HepG2 (cell line): ENCODE data around the gene CLCN4. TPM values are rescaled to one million over a fixed set of nuclear protein-coding genes. Genes with fewer than 3 reads are reported as not detected.

Experiments
- ATF5 ChIP-seq: sonication (generic); formaldehyde crosslinking; IDR thresholded peaks from 2 replicates; pipeline ENCODE4 v1.4.0; 2020; ENCODE audit warnings: mild to moderate bottlenecking, low read depth, missing genetic modification reagents
- ATF6 ChIP-seq: sonication (generic); formaldehyde crosslinking; conservative IDR thresholded peaks from 2 replicates; pipeline ENCODE4 v1.4.0; 2020; ENCODE audit warnings: missing genetic modification reagents
- ATF7-NPFF ChIP-seq: sonication (generic); formaldehyde crosslinking; IDR thresholded peaks from 2 replicates; pipeline ENCODE4 v1.8.1; 2023; ENCODE audit warnings: mild to moderate bottlenecking, low read depth, missing genetic modification reagents, moderate library complexity
- CCDC6 ChIP-seq: sonication (generic); formaldehyde crosslinking; IDR thresholded peaks from 2 replicates; pipeline ENCODE4 v1.8.1; 2022; ENCODE audit warnings: mild to moderate bottlenecking, missing genetic modification reagents, moderate library complexity
- FOXC1 ChIP-seq: sonication (generic); formaldehyde crosslinking; IDR thresholded peaks from 2 replicates; pipeline ENCODE4 v1.8.0; 2022; ENCODE audit warnings: mild to moderate bottlenecking, missing genetic modification reagents, borderline replicate concordance
- GABPB1 ChIP-seq: IDR thresholded peaks from 2 replicates; pipeline ENCODE4 v1.6.1; 2016; ENCODE audit warnings: mild to moderate bottlenecking, missing genetic modification reagents, moderate library complexity, missing compliant biosample characterization
- HNF4A ChIP-seq: sonication (generic); formaldehyde crosslinking; IDR thresholded peaks from 2 replicates; pipeline ENCODE4 v1.4.0; 2020; ENCODE audit warnings: missing genetic modification reagents
- KMT2B ChIP-seq: IDR thresholded peaks from 2 replicates; pipeline ENCODE4 v1.6.1; 2016; ENCODE audit warnings: missing genetic modification reagents, missing compliant biosample characterization
- MBD4 ChIP-seq: IDR thresholded peaks from 2 replicates; pipeline ENCODE4 v1.6.1; 2012; ENCODE audit warnings: low read length, inconsistent platforms, borderline replicate concordance
- RBAK ChIP-seq: sonication (generic); formaldehyde crosslinking; IDR thresholded peaks from 2 replicates; pipeline ENCODE4 v1.5.1; 2020; ENCODE audit warnings: mild to moderate bottlenecking, missing genetic modification reagents
- SALL2 ChIP-seq: sonication (generic); formaldehyde crosslinking; IDR thresholded peaks from 2 replicates; pipeline ENCODE4 v1.8.1; 2023; ENCODE audit warnings: mild to moderate bottlenecking, missing genetic modification reagents, inconsistent platforms
- SMAD1 ChIP-seq: sonication (generic); formaldehyde crosslinking; IDR thresholded peaks from 2 replicates; pipeline ENCODE4 v1.4.0; 2020; ENCODE audit warnings: missing genetic modification reagents, low read depth, mild to moderate bottlenecking, borderline replicate concordance
- THAP11 ChIP-seq: IDR thresholded peaks from 2 replicates; pipeline ENCODE4 v1.6.1; 2016; ENCODE audit warnings: missing biosample characterization, missing genetic modification reagents
- USF2 ChIP-seq, 2 experiments: sonication (generic) in 1 of 2; formaldehyde crosslinking in 1 of 2; IDR thresholded peaks; 2 replicates each; pipeline versions ENCODE4 v1.5.1 to v1.6.1; 2011 to 2020; ENCODE audit warnings: borderline replicate concordance in 1 of 2, low read depth in 1 of 2, low read length in 1 of 2, mild to moderate bottlenecking in 1 of 2, missing genetic modification reagents in 1 of 2, moderate library complexity in 1 of 2
- ZNF138 ChIP-seq: sonication (generic); formaldehyde crosslinking; IDR thresholded peaks from 2 replicates; pipeline ENCODE4 v1.5.0; 2020; ENCODE audit warnings: mild to moderate bottlenecking, low read depth, missing genetic modification reagents
- ZNF260 ChIP-seq: sonication (generic); formaldehyde crosslinking; IDR thresholded peaks from 2 replicates; pipeline ENCODE4 v1.4.0; 2020; ENCODE audit warnings: missing genetic modification reagents, low read depth, mild to moderate bottlenecking, borderline replicate concordance
- ZNF451 ChIP-seq: sonication (generic); formaldehyde crosslinking; IDR thresholded peaks from 2 replicates; pipeline ENCODE4 v1.5.0; 2020; ENCODE audit warnings: mild to moderate bottlenecking, missing genetic modification reagents
- ZNF780A ChIP-seq: sonication (generic); formaldehyde crosslinking; IDR thresholded peaks from 2 replicates; pipeline ENCODE4 v1.8.0; 2022; ENCODE audit warnings: mild to moderate bottlenecking, missing genetic modification reagents, moderate library complexity
- ZSCAN25 ChIP-seq: sonication (generic); formaldehyde crosslinking; IDR thresholded peaks from 2 replicates; pipeline ENCODE4 v1.8.0; 2022; ENCODE audit warnings: mild to moderate bottlenecking, missing genetic modification reagents
- polyA plus RNA-seq, 8 experiments: library from polyadenylated mRNA; depleted of rRNA in 3 of 8; stranded (reverse) in 7 of 8; unstranded in 1 of 8; fragments of >200 nt; fragmentation: Illumina TruSeq in 4 of 8; extraction: Trizol in 4 of 8; gene quantifications; 2 replicates each; pipeline versions ENCODE4 v1.2.1 to v1.2.3, GENCODE V29; 2011 to 2016; ENCODE audit warnings: low read depth in 4 of 8, missing spikeins in 1 of 8, mixed read lengths in 1 of 8; ENCODE audit not compliant: insufficient read depth in 1 of 8
- total RNA-seq, 5 experiments: library from RNA; depleted of rRNA; stranded (reverse); fragments of >200 nt; fragmentation: Illumina TruSeq; extraction: Trizol; gene quantifications; 2 replicates each; pipeline ENCODE4 v1.2.3, GENCODE V29; 2016; ENCODE audit warnings: low read depth in 1 of 5
- TF ChIP-seq, protein P1 (sequence below): sonication (generic); formaldehyde crosslinking; IDR thresholded peaks from 2 replicates; pipeline ENCODE4 v1.4.0; 2020; ENCODE audit warnings: missing genetic modification reagents
- TF ChIP-seq, protein P2 (sequence below): sonication (generic); formaldehyde crosslinking; IDR thresholded peaks from 2 replicates; pipeline ENCODE4 v1.4.0; 2020; ENCODE audit warnings: missing genetic modification reagents, borderline replicate concordance
- TF ChIP-seq, protein P3 (sequence below): sonication (generic); formaldehyde crosslinking; conservative IDR thresholded peaks from 2 replicates; pipeline ENCODE4 v1.4.0; 2020; ENCODE audit warnings: missing genetic modification reagents

The CLCN4 gene
- total and polyA plus RNA-seq, 2 of the 13 experiments (the other 11 are each of a cell fraction or from before 2014, with no cell fraction given) = 1.8 to 2.5 TPM

- TF ChIP-seq ZNF138 = no peak
- no peak for TF ChIP-seq SALL2
- TF ChIP-seq HNF4A (CRISPR knock-in tag) = 0 out of 2 replicates have a peak, but pooled peaks have one; percentile 7
- TF ChIP-seq, protein P1, sequence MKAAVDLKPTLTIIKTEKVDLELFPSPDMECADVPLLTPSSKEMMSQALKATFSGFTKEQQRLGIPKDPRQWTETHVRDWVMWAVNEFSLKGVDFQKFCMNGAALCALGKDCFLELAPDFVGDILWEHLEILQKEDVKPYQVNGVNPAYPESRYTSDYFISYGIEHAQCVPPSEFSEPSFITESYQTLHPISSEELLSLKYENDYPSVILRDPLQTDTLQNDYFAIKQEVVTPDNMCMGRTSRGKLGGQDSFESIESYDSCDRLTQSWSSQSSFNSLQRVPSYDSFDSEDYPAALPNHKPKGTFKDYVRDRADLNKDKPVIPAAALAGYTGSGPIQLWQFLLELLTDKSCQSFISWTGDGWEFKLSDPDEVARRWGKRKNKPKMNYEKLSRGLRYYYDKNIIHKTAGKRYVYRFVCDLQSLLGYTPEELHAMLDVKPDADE (CRISPR knock-in tag) = no peak
- no peak for TF ChIP-seq ZNF260 (CRISPR knock-in tag)
- TF ChIP-seq, protein P2, sequence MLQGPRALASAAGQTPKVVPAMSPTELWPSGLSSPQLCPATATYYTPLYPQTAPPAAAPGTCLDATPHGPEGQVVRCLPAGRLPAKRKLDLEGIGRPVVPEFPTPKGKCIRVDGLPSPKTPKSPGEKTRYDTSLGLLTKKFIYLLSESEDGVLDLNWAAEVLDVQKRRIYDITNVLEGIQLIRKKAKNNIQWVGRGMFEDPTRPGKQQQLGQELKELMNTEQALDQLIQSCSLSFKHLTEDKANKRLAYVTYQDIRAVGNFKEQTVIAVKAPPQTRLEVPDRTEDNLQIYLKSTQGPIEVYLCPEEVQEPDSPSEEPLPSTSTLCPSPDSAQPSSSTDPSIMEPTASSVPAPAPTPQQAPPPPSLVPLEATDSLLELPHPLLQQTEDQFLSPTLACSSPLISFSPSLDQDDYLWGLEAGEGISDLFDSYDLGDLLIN (CRISPR knock-in tag) = no peak
- TF ChIP-seq FOXC1 (CRISPR knock-in tag) = no peak
- TF ChIP-seq, protein P3, sequence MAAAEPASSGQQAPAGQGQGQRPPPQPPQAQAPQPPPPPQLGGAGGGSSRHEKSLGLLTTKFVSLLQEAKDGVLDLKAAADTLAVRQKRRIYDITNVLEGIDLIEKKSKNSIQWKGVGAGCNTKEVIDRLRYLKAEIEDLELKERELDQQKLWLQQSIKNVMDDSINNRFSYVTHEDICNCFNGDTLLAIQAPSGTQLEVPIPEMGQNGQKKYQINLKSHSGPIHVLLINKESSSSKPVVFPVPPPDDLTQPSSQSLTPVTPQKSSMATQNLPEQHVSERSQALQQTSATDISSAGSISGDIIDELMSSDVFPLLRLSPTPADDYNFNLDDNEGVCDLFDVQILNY = no peak
- no peak for TF ChIP-seq RBAK (CRISPR knock-in tag)
- no peak for TF ChIP-seq USF2 (IDR thresholded peaks at IDR 0.05; ENCODE audit: low read depth, low read length)
- no peak for TF ChIP-seq USF2 (CRISPR knock-in tag; IDR thresholded peaks at IDR 0.05; ENCODE audit: borderline replicate concordance)
- peak; percentile 64 for TF ChIP-seq THAP11 (CRISPR knock-in tag)
- no peak for TF ChIP-seq ATF7-NPFF (CRISPR knock-in tag)
- no peak for TF ChIP-seq ATF6 (CRISPR knock-in tag)
- TF ChIP-seq MBD4 = no peak
- TF ChIP-seq GABPB1 (CRISPR knock-in tag) = no peak; the same call in 1 of the 2 replicates
- TF ChIP-seq ZNF451 (CRISPR knock-in tag) = no peak
- no peak for TF ChIP-seq SMAD1 (CRISPR knock-in tag)
- no peak for TF ChIP-seq ZNF780A (CRISPR knock-in tag)
- no peak for TF ChIP-seq KMT2B (CRISPR knock-in tag)
- TF ChIP-seq CCDC6 (CRISPR knock-in tag) = no peak
- TF ChIP-seq ATF5 = no peak
- no peak for TF ChIP-seq ZSCAN25 (CRISPR knock-in tag)
Observed at GRCh38 chrX:10119399-10119990, 37.3 kb upstream of the CLCN4 start (continued).
